Parathyroid adenoma (tissue), 2 donors: Measurements from ENCODE around the gene BRD9.
"Not testable (repeated sequence)": the region's sequence is repeated elsewhere in the genome, so short reads cannot be mapped to it uniquely, and the experiment has no call there.

ENCODE experiments used
- H2AFZ ChIP-seq: fragments of 300-600 bp; sonication (generic); one replicate; pipeline ENCODE4 v1.7.0; 2017; ENCODE audit warnings: antibody characterized with exemption, mild to moderate bottlenecking
- H3K27ac ChIP-seq: fragments of 300-600 bp; sonication (generic); one replicate; pipeline ENCODE4 v1.7.0; 2017
- H3K27me3 ChIP-seq: fragments of 300-600 bp; sonication (generic); one replicate; pipeline ENCODE4 v1.7.0; 2017; ENCODE audit warnings: low read length; ENCODE audit not compliant: control insufficient read depth, insufficient read depth
- H3K36me3 ChIP-seq: fragments of 300-600 bp; sonication (generic); one replicate; pipeline ENCODE4 v1.7.0; 2017; ENCODE audit warnings: low read length; ENCODE audit not compliant: control insufficient read depth, insufficient read depth
- H3K4me1 ChIP-seq: fragments of 300-600 bp; sonication (generic); one replicate; pipeline ENCODE4 v1.7.0; 2017; ENCODE audit warnings: control low read depth
- H3K4me2 ChIP-seq: fragments of 300-600 bp; sonication (generic); one replicate; pipeline ENCODE4 v1.7.0; 2017; ENCODE audit warnings: low read length
- H3K4me3 ChIP-seq: fragments of 300-600 bp; sonication (generic); one replicate; pipeline ENCODE4 v1.7.0; 2017; ENCODE audit warnings: low read depth, low read length
- H3K79me2 ChIP-seq: fragments of 300-600 bp; sonication (generic); one replicate; pipeline ENCODE4 v1.7.0; 2017; ENCODE audit warnings: control low read depth
- H3K9ac ChIP-seq: fragments of 300-600 bp; sonication (generic); one replicate; pipeline ENCODE4 v1.7.0; 2017; ENCODE audit warnings: mild to moderate bottlenecking
- H3K9me3 ChIP-seq: fragments of 300-600 bp; sonication (generic); one replicate; pipeline ENCODE4 v1.7.0; 2017; ENCODE audit warnings: low read length; ENCODE audit not compliant: control insufficient read depth
- TF ChIP-seq, protein P1 (sequence below): fragments of 300-600 bp; sonication (generic); IDR thresholded peaks from one replicate; pipeline ENCODE4 v1.7.0; 2017; ENCODE audit warnings: antibody characterized with exemption, mild to moderate bottlenecking
- donor health status: primary hyperparathyroidism.

The BRD9 gene

DNA sequence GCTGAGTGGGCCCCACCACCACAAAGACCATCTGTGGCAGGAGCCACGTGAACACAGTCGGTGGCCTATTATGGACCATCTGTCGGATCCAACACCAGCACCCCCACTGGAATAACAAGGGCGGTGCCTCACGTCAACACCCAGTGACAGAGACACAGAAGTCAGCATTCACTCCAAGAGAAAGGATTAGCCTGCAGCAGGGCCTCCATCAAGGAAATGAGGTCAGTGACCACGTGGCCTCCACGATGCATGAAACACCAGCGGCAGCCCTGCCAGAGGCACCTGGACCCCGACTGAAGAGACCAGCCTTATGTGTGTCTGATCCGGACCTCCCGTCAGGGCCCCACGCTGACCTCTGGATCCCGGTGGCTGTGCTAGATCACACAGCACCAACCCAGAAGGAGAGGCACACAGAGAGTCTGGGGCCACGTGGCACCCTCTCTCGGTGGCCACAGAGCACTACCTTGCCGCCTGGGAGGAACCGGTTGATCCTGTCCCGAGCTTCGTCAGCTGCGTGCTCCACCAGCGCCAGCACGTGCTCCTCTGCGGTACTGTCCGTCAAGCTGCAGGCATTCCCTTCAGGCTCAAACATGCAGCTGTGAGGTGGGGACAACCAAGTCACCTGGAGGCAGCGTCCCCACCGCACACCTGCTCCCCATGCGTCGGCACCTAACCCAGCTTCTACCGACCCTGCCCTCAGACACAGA lies 9.0 kb downstream of the BRD9 start:
- H3K4me3 ChIP-seq = no peak overlapping the region
- H3K9ac ChIP-seq = no peak overlapping the region
- H3K79me2 ChIP-seq = peaks cover 11% of the 10 kb centered on the region
- H3K27ac ChIP-seq = no peak overlapping the region
- H3K9me3 ChIP-seq = no peaks in the 10 kb centered on the region
- H3K4me2 ChIP-seq = no peak overlapping the region
- TF ChIP-seq, protein P1, sequence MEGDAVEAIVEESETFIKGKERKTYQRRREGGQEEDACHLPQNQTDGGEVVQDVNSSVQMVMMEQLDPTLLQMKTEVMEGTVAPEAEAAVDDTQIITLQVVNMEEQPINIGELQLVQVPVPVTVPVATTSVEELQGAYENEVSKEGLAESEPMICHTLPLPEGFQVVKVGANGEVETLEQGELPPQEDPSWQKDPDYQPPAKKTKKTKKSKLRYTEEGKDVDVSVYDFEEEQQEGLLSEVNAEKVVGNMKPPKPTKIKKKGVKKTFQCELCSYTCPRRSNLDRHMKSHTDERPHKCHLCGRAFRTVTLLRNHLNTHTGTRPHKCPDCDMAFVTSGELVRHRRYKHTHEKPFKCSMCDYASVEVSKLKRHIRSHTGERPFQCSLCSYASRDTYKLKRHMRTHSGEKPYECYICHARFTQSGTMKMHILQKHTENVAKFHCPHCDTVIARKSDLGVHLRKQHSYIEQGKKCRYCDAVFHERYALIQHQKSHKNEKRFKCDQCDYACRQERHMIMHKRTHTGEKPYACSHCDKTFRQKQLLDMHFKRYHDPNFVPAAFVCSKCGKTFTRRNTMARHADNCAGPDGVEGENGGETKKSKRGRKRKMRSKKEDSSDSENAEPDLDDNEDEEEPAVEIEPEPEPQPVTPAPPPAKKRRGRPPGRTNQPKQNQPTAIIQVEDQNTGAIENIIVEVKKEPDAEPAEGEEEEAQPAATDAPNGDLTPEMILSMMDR = no peak
- no peaks in the 10 kb centered on the region for H3K36me3 ChIP-seq
- H3K27me3 ChIP-seq = no peaks in the 10 kb centered on the region
- no peak overlapping the region for H2AFZ ChIP-seq
- no peaks in the 10 kb centered on the region for H3K4me1 ChIP-seq

- Histone ChIP-seq H3K4me1 (no peaks in the 10 kb centered on the region), H3K9me3 (no peaks in the 10 kb centered on the region), H3K27me3 (no peaks in the 10 kb centered on the region), H3K79me2 (peaks cover 11% of the 10 kb centered on the region), H3K27ac (no peak overlapping the region), H2AFZ (no peak overlapping the region), H3K9ac (no peak overlapping the region), H3K4me3 (no peak overlapping the region), H3K4me2 (no peak overlapping the region), H3K36me3 (no peaks in the 10 kb centered on the region)
- TF ChIP-seq, protein P1 = no peak
Measured at GRCh38 chr5:882253-883183, 10.1 kb downstream of the BRD9 start.

DNA sequence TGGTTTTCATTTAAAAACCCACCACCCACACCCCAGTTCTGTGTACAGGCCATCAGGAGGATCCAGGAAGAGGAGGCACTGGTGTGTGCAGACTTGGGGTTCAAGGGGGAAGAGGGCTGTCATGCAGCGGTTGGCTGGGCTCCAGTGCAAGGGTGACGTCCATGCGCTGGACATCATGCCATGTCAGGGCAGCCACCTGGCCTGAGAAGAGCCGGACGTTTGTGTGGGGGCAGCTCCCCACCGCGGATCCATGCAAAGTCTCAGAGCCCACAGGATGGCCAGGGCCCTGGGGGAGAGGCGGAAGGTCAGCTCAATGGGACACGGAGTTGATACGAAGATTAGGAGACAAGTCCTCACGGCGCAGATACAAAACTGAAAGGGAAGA lies 11.1 kb downstream of the BRD9 start:
- Histone ChIP-seq H3K9me3 (no peaks in the 10 kb centered on the region), H3K79me2 (peaks cover 11% of the 10 kb centered on the region), H3K4me3 (no peak overlapping the region), H3K27ac (no peak overlapping the region), H3K9ac (no peak overlapping the region), H3K27me3 (no peaks in the 10 kb centered on the region), H3K36me3 (no peaks in the 10 kb centered on the region), H3K4me2 (no peak overlapping the region), H2AFZ (no peak overlapping the region), H3K4me1 (no peaks in the 10 kb centered on the region)
- TF ChIP-seq, protein P1 = no peak

GRCh38 chr5:880816-881550 lies 11.6 kb downstream of the BRD9 start:
- Histone ChIP-seq H3K27ac (no peak overlapping the region), H2AFZ (no peak overlapping the region), H3K9ac (no peak overlapping the region), H3K27me3 (no peaks in the 10 kb centered on the region), H3K79me2 (peaks cover 11% of the 10 kb centered on the region), H3K4me2 (no peak overlapping the region), H3K4me3 (no peak overlapping the region), H3K36me3 (no peaks in the 10 kb centered on the region), H3K4me1 (no peaks in the 10 kb centered on the region), H3K9me3 (no peaks in the 10 kb centered on the region)
- TF ChIP-seq, protein P1 = no peak

- H2AFZ ChIP-seq, H3K27me3 ChIP-seq, H3K4me2 ChIP-seq, H3K9ac ChIP-seq, H3K79me2 ChIP-seq, H3K4me3 ChIP-seq, H3K36me3 ChIP-seq, H3K9me3 ChIP-seq, H3K27ac ChIP-seq, H3K4me1 ChIP-seq: not testable (repeated sequence)
Measured at GRCh38 chr5:878677-879076, 13.9 kb downstream of the BRD9 start.
